Esophagus squamous epithelium (tissue), 5 donors: ENCODE measurements around the gene GMPPB. TPM values are rescaled to one million over a fixed set of nuclear protein-coding genes. Genes with fewer than 3 reads are reported as not detected.

Experiments
- DNase-seq: peaks from one replicate; lab custom pipeline; 2025; lab: John Stamatoyannopoulos, UW
- H3K27ac ChIP-seq, 4 donors: fragments of 200-600 bp; sonication (generic); one replicate each; pipeline ENCODE4 v1.5.1; 2016 to 2019; ENCODE audit warnings: mild to moderate bottlenecking in 1 of 4
- H3K27me3 ChIP-seq, 4 donors: fragments of 200-600 bp; sonication (generic); 1 replicate in 3 of 4; 2 replicates in 1 of 4; pipeline versions ENCODE4 v1.5.1 to v1.6.0; 2017 to 2021; ENCODE audit warnings: antibody characterized with exemption in 1 of 4
- H3K36me3 ChIP-seq, 3 donors: fragments of 200-600 bp; sonication (generic); one replicate each; pipeline ENCODE4 v1.5.1; 2016 to 2019
- H3K4me1 ChIP-seq, 3 donors: fragments of 200-600 bp; sonication (generic); one replicate each; pipeline ENCODE4 v1.5.1; 2017 to 2019
- H3K4me3 ChIP-seq, 4 donors: fragments of 200-600 bp; sonication (generic); 1 replicate in 3 of 4; 2 replicates in 1 of 4; pipeline ENCODE4 v1.5.1; 2016 to 2019; ENCODE audit warnings: mild to moderate bottlenecking in 2 of 4, moderate library complexity in 1 of 4
- H3K9me3 ChIP-seq, 3 donors: fragments of 200-600 bp; sonication (generic); one replicate each; pipeline ENCODE4 v1.5.1; 2016 to 2019
- CTCF ChIP-seq, 6 experiments: fragments of 450-650 bp in 4 of 6; fragments of 200-600 bp in 2 of 6; sonication (generic) in 2 of 6; IDR thresholded peaks; one replicate each; pipeline ENCODE4 v1.5.1; 2016 to 2019; ENCODE audit warnings: antibody characterized with exemption in 6 of 6, mild to moderate bottlenecking in 4 of 6, moderate library complexity in 4 of 6
- POLR2A ChIP-seq, 4 donors: fragments of 450-650 bp; IDR thresholded peaks; one replicate each; pipeline ENCODE4 v1.6.1; 2017; ENCODE audit warnings: antibody characterized with exemption in 4 of 4, mild to moderate bottlenecking in 4 of 4, moderate library complexity in 3 of 4
- WGBS, 2 donors: methylation state at CpG; one replicate each; pipeline ENCODE4 v1.1.5; 2018; 5-methylcytosine and 5-hydroxymethylcytosine counted together
- intact Hi-C: fragments of 100-400 bp; cut with DNase I; formaldehyde crosslinking; loops from one replicate; pipeline ENCODE4 v1.15.0; 2022
- total RNA-seq, 4 donors: library from RNA; depleted of rRNA; stranded (reverse); fragments of >200 nt; gene quantifications; one replicate each; pipeline ENCODE4 v1.1.0, GENCODE V29; 2016
- donor health status: DM: yes; HTN: yes; CAD: no.

Gene GMPPB
- total RNA-seq, 4 donors from 2014 or later, result 17.7 to 49.7 (median 33.8) TPM

GRCh38 chr3:49674497-49674983 lies 49.2 kb downstream of the GMPPB start:
- H3K27me3 ChIP-seq, result no peaks in the 10 kb centered on the region
- WGBS, 2 donors, result 0 to 3% methylated on average over 1 to 8 of the region's 34 CpGs
- intact Hi-C loops, result loop anchor here (5.0 kb wide), 1 partner anchor 137 kb away; no protein-coding TSS in a partner anchor

GRCh38 chr3:49673715-49674496 lies 49.8 kb downstream of the GMPPB start, which contains the start of gene APEH:
Gene APEH, plus strand, starts transcription at chr3:49674351. Its CDS starts 51 bp downstream, at chr3:49674402.
- Histone ChIP-seq H3K4me1 (peaks cover 14 to 36% (median 19%) of the 10 kb centered on the region in 3 donors), H3K27me3 (no peaks in the 10 kb centered on the region), H3K4me3 (peak within 1 kb of the TSS; percentile 66 to 93 (median 85)), H3K36me3 (peaks cover 6 to 35% (median 23%) of the 10 kb centered on the region in 3 donors), H3K9me3 (no peaks in the 10 kb centered on the region), H3K27ac (peak within 1 kb of the TSS; percentile 83 to 97 (median 97))
- intact Hi-C loops, result loop anchor here (5.0 kb wide), 1 partner anchor 137 kb away; no protein-coding TSS in a partner anchor
- TF ChIP-seq CTCF (IDR thresholded peaks at IDR 0.05) (peak in 1 of 6 experiments; percentile 14), POLR2A (IDR thresholded peaks at IDR 0.05) (peak in 3 of 4 donors; percentile 67 to 79 (median 69))
- 1% methylated on average over 28 of the region's 71 CpGs; no CpG with 5 or more reads in 1 of the 2 donors for WGBS, 2 donors
- no peak for DNase-seq

More at GRCh38 chr3:49674497-49674983, 49.2 kb downstream of the GMPPB start:
- H3K4me3 ChIP-seq, result peak overlapping the region; percentile 66 to 93 (median 85)
- DNase-seq, result no peak
- no peak for TF ChIP-seq POLR2A (IDR thresholded peaks at IDR 0.05)
- peak in 3 of 6 experiments; percentile 2 to 22 (median 4) for TF ChIP-seq CTCF (IDR thresholded peaks at IDR 0.05)
- peak overlapping the region; percentile 83 to 97 (median 97) for H3K27ac ChIP-seq
- H3K36me3 ChIP-seq, result peaks cover 12 to 41% (median 27%) of the 10 kb centered on the region in 3 donors
- peaks cover 14 to 29% (median 19%) of the 10 kb centered on the region in 3 donors for H3K4me1 ChIP-seq
- no peaks in the 10 kb centered on the region for H3K9me3 ChIP-seq

GRCh38 chr3:49673121-49673714 lies 50.5 kb downstream of the GMPPB start:
- peaks cover 0 to 4% (median 0%) of the 10 kb centered on the region in 4 donors for H3K27me3 ChIP-seq
- intact Hi-C loops, result loop anchor here (5.0 kb wide), 1 partner anchor 136 kb away; no protein-coding TSS in a partner anchor
- peak overlapping the region; percentile 83 to 97 (median 97) for H3K27ac ChIP-seq
- peak overlapping the region; percentile 66 to 93 (median 85) for H3K4me3 ChIP-seq
- no peaks in the 10 kb centered on the region for H3K9me3 ChIP-seq
- H3K4me1 ChIP-seq, result peaks cover 18 to 43% (median 19%) of the 10 kb centered on the region in 3 donors
- DNase-seq, result no peak
- 7 to 28% methylated on average over 5 to 14 of the region's 17 CpGs for WGBS, 2 donors
- TF ChIP-seq CTCF (IDR thresholded peaks at IDR 0.05) (no peak), POLR2A (IDR thresholded peaks at IDR 0.05) (no peak)
- H3K36me3 ChIP-seq, result peaks cover 0 to 28% (median 18%) of the 10 kb centered on the region in 3 donors

- intact Hi-C loops, result loop anchor here (5.0 kb wide), 1 partner anchor 134 kb away; no protein-coding TSS in a partner anchor
- DNase-seq, result no peak
These were observed 52.2 kb downstream of the GMPPB start for GRCh38 chr3:49671291-49672288.

More at GRCh38 chr3:49671291-49672288, 52.2 kb downstream of the GMPPB start:
- Histone ChIP-seq H3K9me3 (no peaks in the 10 kb centered on the region), H3K27me3 (peaks cover 0 to 16% (median 0%) of the 10 kb centered on the region in 4 donors), H3K27ac (no peak overlapping the region), H3K4me1 (peaks cover 18 to 43% (median 19%) of the 10 kb centered on the region in 3 donors), H3K36me3 (peaks cover 0 to 12% (median 7%) of the 10 kb centered on the region in 3 donors), H3K4me3 (no peak overlapping the region)
- WGBS, 2 donors, result 36% methylated on average over 9 to 11 of the region's 11 CpGs
- TF ChIP-seq POLR2A (IDR thresholded peaks at IDR 0.05) (no peak), CTCF (IDR thresholded peaks at IDR 0.05) (peak; percentile 54 to 92 (median 86))
